ENCODE results near the gene FAM193A.
"Not testable (repeated sequence)": the region's sequence is repeated elsewhere in the genome, so short reads cannot be mapped to it uniquely, and the experiment has no call there.

The FAM193A gene

GRCh38 chr4:2755821-2756690 is 219.6 kb downstream of the FAM193A start, which contains the start of gene TNIP2:
TNIP2 (minus strand) TSS chr4:2756336; CDS start chr4:2756289, 47 bp downstream.
- peak; percentile 80 for DNase-seq

- no peak for DNase-seq
Measured at GRCh38 chr4:2756691-2757350, 220.4 kb downstream of the FAM193A start.

GRCh38 chr4:2757426-2757825 is 221.0 kb downstream of the FAM193A start:
- no peak for DNase-seq

- no peak for DNase-seq
Measured at GRCh38 chr4:2761035-2761923, 224.8 kb downstream of the FAM193A start.

- DNase-seq, result no peak
Measured at GRCh38 chr4:2762048-2762447, 225.6 kb downstream of the FAM193A start.

- not testable (repeated sequence) for DNase-seq
Measured at GRCh38 chr4:2762486-2763370, 226.3 kb downstream of the FAM193A start.

GRCh38 chr4:2763511-2763967 is 227.1 kb downstream of the FAM193A start:
- DNase-seq, result no peak

GRCh38 chr4:2765832-2766526 is 229.5 kb downstream of the FAM193A start:
- no peak for DNase-seq

GRCh38 chr4:2767046-2767704 is 230.7 kb downstream of the FAM193A start:
- DNase-seq, result no peak

GRCh38 chr4:2767705-2768074 is 231.2 kb downstream of the FAM193A start:
- no peak for DNase-seq

- no peak for DNase-seq
Measured at GRCh38 chr4:2768124-2768523, 231.7 kb downstream of the FAM193A start.

- no peak for DNase-seq
Measured at GRCh38 chr4:2768921-2769336, 232.5 kb downstream of the FAM193A start.

- DNase-seq, result no peak
Measured at GRCh38 chr4:2771264-2771663, 234.8 kb downstream of the FAM193A start.

GRCh38 chr4:2780643-2781042 is 244.2 kb downstream of the FAM193A start:
- not testable (repeated sequence) for DNase-seq

GRCh38 chr4:2781911-2782310 is 245.5 kb downstream of the FAM193A start:
- no peak for DNase-seq
